Activated CD4-positive, CD25-positive, alpha-beta regulatory T cell (primary cell): ENCODE data around the gene MYOM1.
"Not testable (repeated sequence)": the region's sequence is repeated elsewhere in the genome, so short reads cannot be mapped to it uniquely, and the experiment has no call there.

Experiments
- DNase-seq, 4 experiments: peaks; one replicate each; lab custom pipeline; 2025; lab: John Stamatoyannopoulos, UW

Gene MYOM1

DNA sequence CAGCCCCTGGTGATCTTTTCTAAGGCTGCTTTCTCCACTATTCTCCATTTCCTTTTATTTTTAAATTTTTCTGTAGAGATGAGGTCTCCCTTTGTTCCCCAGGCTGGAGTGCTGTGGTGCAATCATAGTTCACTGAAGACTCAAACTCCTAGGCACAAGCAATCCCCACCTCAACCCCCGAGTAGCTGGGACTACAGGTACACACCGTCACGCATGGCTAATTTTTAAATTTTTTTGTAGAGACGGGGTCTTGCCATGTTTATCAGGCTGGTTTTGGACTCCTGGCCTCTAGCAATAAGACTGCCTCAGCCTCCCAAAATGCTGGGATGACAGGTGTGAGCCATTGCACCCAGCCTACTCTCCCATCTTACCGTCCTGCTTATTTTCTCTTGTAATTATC is 184.1 kb downstream of the MYOM1 start:
- DNase-seq, result no peak

DNA sequence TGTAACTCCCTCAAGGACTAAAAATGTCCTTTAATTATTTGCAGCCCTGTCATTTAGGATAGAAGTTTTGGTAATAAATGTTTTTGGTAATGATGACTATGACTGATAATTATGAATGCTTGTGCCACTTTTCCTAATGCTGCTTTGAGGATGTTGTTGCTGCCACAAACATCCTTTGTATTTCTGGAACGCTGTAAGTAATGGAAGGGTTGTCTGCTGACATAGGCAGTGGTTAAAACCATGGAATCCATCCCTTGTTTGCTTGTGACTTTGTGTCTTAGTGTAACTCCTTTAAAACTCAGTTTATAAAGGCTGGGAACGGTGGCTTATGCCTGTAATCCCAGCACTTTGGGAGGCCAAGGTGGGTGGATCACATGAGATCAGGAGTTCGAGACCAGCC is 187.0 kb downstream of the MYOM1 start:
- no peak for DNase-seq

- no peak for DNase-seq
Observed at GRCh38 chr18:3029215-3029952, 190.4 kb downstream of the MYOM1 start.

- DNase-seq, result not testable (repeated sequence)
Observed at GRCh38 chr18:3028115-3028514, 191.7 kb downstream of the MYOM1 start.

DNA sequence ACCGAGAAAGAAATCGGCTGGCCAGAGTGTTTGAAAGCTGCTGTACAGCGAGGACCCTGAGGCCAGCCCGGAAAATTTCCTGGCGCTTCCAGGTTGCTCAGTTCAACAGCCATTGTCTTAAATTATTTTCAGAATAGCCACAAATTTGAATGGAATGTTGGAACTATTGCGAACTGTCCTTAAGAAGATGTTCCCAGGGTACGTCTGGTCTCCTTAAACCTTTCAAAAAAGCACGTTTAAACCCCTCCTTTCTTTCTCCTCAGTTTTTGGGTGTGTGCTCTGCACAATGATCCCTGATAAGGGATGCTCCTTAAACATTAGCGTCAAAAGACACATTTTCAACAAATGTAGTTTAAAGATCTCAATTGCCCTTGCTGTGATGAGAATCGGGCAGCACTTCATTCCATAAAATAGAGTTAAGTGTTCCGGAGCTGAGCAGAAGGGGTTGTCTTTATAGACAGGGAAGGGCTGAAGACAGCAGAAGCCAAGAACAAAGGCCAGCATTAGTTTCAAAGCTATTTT is 192.3 kb downstream of the MYOM1 start:
- DNase-seq, result no peak

GRCh38 chr18:3025544-3025943 is 194.2 kb downstream of the MYOM1 start:
- DNase-seq, result no peak

DNA sequence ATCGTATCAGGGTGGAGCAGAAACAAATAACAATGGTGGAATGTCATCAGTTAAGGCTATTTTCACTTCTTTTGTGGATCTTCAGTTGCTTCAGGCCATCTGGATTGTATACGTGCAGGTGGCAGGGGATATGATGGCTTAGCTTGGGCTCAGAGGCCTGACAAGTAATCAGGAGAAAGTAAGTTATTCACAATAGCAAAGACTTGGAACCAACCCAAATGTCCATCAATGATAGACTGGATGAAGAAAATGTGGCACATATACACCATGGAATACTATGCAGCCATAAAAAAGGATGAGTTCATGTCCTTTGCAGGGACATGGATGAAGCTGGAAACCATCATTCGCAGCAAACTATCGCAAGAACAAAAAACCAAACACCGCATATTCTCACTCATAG is 196.2 kb downstream of the MYOM1 start:
- DNase-seq, result not testable (repeated sequence)
